ENCODE measurements around the gene MMAB.

GRCh38 chr12:109589240-109589590 lies 15.9 kb upstream of the MMAB start:
- no peak for TF ChIP-seq CTCF (IDR thresholded peaks at IDR 0.05)
- TF ChIP-seq POLR2AphosphoS5 (IDR thresholded peaks at IDR 0.05; ENCODE audit: insufficient read depth in 1 of 2, low read depth in 1 of 2): no peak
- TF ChIP-seq POLR2A (IDR thresholded peaks at IDR 0.05): no peak

Data from vagina (tissue), 2 donors.